Adrenal gland (tissue), 5 donors: ENCODE results near the gene DLEU7.

Source experiments
- CTCF ChIP-seq, 6 experiments: fragments of 450-650 bp in 4 of 6; fragments of 200-600 bp in 2 of 6; sonication (generic) in 1 of 6; IDR thresholded peaks; 1 replicate in 5 of 6; 2 replicates in 1 of 6; pipeline versions ENCODE4 v1.5.1 to v1.8.0; 2016 to 2021; ENCODE audit warnings: antibody characterized with exemption in 6 of 6, mild to moderate bottlenecking in 2 of 6, moderate library complexity in 1 of 6
- POLR2A ChIP-seq, 2 donors: fragments of 450-650 bp; IDR thresholded peaks; one replicate each; pipeline ENCODE4 v1.6.1; 2017; ENCODE audit warnings: antibody characterized with exemption in 2 of 2, mild to moderate bottlenecking in 2 of 2, moderate library complexity in 1 of 2
- donor health status: DM: no; HTN: no; CAD: no.

DNA sequence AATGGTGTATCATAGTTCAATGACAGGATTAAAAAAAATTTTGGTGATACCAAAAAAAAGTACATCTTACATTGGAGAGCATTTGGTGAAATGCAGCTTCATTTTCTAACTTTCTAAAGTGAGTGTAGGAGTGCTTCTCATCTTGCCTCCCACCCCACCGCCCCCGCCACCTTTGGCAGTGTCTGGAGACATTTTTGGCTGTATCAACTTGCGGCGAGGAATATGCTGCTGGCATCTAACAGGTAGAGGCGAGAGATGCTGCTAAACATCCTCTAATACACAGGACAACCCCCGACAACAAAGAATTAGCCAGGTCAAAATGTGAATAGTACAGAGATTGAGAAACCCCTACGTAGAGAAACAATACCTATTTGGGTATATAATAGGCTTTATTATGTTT, 1.7 kb downstream of the DLEU7 start:
- TF ChIP-seq CTCF (IDR thresholded peaks at IDR 0.05) (no peak), POLR2A (IDR thresholded peaks at IDR 0.05) (no peak)
